Skeletal muscle cell (primary cell): ENCODE measurements around the gene SENP5.
A peak's percentile ranks its signal among the peaks of the same experiment; 100 is the strongest.
"Not testable (repeated sequence)": the region's sequence is repeated elsewhere in the genome, so short reads cannot be mapped to it uniquely, and the experiment has no call there.

Source experiments
- DNase-seq: peaks from one replicate; pipeline ENCODE4 v3.0.0-alpha.2; 2010; ENCODE audit warnings: low read depth
- H3K4me3 ChIP-seq: 2 replicates; pipeline ENCODE4 v1.5.1; 2011; ENCODE audit warnings: low read depth, mild to moderate bottlenecking, control low read depth, low read length, moderate library complexity

Gene SENP5

DNA sequence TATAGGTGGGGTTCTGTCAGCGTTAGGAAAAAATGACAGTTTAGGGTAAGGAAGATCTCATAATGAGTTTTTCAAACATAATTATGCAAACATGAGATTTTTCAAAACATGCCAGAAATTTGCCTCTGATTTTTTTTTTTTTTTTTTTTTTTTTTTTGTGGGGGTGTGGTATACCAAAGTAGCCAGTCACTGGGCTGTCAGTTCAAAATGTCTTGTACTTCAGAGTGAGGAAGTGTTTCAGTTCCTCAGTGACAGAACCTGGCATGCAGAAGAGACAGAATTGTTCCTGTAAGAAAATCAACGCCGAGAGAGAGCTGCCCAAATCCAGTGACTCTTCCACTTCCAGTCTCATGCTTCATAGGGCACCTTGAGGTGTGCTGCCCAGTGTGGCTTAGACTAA, 64.9 kb downstream of the SENP5 start:
- H3K4me3 ChIP-seq, result no peak overlapping the region

DNA sequence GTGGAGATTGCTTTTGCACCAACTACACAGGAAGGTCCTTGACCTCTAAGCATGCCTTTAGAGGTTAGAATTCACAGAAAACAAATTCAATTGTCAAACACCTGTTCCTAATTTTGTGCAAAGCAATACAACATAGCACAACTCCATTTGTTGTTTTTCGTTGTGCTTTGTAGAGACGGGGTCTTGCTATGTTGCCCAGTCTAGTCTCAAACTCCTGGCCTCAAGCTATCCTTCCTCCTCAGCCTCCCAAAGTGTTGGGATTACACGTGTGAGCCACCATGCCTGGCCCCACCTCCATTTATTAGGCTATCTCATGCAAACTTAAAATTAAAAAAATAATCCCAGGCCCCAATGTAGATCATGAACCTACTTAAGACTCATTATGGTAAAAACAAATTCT, 68.6 kb downstream of the SENP5 start:
- H3K4me3 ChIP-seq, result no peak overlapping the region
- DNase-seq, result no peak

More for the DNA sequence above, 64.9 kb downstream of the SENP5 start:
- DNase-seq, result no peak

DNA sequence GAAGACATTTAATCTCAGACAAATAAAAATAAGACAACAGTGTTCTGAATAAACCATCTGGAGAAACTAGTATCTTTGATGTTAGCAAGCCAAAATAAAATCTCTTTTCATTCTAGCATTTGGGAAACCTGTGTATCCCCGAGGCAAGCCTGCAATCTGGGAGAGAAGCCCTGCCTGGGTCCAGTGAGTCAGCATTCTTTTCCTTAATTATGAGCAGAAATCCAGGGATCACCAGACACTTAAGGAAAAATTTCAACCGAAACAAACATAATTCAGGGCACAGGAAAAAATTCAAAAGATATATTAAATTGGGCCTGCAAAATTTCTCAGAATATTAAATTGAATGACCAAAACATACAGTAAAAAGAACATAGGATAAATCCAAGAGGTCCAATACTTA, 70.4 kb downstream of the SENP5 start:
- DNase-seq, result no peak
- H3K4me3 ChIP-seq, result no peak overlapping the region

DNA sequence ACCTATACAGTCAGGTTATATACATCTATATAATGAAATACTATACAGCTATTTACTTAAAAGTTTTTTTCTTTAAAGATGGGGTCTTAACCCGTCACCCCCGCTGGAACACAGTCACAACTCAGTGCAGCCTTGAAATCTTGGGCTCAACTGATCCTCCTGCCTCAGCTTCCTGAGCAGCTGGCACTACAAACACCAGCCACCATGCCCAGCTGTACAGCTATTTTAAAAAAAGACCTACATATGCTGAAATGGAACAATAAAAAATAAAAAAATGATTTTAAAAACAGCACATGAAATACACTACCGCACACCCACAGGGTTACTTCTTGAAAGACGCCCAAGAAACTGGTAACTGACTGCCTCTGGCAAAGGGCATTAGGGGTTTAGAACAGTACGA, 70.9 kb downstream of the SENP5 start:
- DNase-seq, result no peak
- H3K4me3 ChIP-seq, result no peak overlapping the region

DNA sequence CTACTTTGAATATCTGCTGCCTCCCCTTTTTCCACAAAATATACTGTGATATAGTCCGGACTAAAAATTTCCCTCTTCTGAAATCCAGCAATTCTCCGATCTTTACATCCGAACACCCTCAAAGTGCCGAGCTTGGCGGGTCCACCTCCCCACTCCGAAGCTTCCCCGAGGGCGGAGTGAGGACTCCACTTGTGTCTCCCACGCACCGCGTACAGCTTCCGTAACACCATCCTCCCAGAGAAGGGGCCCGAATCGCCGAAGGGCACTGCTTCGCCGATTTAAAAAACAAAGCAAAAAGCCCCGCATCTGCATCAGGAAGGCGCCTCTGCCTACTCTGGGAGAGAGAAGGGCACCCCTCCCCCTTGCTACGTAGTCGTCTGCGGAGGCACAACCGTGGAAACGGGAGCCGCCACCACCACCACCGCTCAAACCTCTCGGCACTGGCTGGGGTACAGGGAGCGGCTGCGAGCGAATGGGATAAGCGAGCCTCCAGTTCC, 74.1 kb downstream of the SENP5 start:
- H3K4me3 ChIP-seq, result peak overlapping the region; percentile 88
- DNase-seq, result peak; percentile 17

DNA sequence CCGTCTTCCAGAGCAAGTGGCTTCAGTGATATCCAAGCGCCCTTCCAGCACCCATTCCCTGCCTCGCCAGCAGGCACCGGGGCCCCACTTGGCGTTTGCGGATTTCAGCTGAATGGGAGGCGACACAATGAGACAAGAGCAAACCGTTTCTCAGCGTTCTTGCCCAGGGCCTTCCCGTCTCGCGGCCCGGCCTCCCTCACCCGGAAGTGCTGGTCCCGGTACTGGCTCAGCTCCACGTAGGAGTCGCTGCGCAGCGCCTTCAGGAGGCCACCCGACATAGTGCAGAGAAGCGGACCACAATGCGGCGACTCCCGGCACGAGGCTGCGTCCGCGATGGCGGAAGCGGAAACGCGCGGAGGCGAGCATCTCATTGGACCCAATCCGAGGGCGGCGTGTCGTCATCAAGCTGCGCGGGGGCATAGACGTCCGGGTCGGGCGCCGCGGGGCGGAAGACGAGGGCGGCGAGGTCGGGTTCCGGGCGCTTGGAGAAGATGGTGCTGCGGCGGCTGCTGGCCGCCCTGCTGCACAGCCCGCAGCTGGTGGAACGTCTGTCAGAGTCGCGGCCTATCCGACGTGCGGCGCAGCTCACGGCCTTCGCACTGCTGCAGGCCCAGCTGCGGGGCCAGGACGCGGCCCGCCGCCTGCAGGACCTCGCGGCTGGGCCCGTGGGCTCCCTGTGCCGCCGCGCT, 74.7 kb downstream of the SENP5 start, which contains the start of gene NCBP2:
Gene NCBP2 (minus strand): TSS at position 303 of the 689 bp plus-strand sequence. CDS start 25 bp downstream, at position 278.
- peak within 1 kb of the TSS; percentile 88 for H3K4me3 ChIP-seq
- DNase-seq, result peak; percentile 95

DNA sequence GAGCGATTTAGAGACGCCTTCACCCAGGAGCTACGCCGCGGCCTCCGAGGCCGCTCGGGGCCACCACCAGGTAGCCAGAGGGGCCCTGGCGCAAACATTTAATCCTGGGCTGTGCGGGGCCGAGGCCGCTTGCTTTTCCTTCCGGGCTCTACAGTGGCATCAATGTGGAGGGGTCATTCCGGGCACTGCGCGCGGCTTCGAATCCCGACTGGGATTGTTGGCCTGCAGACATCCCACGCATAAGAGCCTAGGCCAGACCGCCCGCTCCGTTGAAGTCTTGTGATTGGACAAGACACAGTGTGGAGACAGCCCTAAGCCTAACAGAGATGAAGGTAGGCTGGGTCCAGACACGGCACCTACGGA, 75.2 kb downstream of the SENP5 start:
- peak overlapping the region; percentile 88 for H3K4me3 ChIP-seq
- peak; percentile 19 for DNase-seq

DNA sequence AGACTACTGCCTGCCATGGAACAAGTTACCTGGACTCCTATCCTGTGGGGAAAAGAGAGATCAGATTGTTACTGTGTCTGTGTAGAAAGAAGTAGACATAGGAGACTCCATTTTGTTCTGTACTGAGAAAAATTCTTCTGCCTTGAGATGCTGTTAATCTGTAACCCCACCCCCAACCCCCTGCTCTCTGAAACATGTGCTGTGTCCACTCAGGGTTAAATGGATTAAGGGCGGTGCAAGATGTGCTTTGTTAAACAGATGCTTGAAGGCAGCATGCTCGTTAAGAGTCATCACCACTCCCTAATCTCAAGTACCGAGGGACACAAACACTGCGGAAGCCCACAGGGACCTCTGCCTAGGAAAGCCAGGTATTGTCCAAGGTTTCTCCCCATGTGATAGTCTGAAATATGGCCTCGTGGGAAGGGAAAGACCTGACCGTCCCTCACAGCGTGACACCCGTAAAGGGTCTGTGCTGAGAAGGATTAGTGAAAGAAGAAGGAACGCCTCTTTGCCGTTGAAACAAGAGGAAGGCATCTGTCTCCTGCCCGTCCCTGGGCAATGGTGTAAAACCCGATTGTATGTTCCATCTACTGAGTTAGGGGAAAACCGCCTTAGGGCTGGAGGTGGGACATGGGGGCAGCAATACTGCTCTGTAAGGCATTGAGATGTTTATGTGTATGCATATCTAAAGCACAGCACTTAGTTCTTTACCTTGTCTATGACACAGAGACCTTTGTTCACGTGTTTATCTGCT, 76.5 kb downstream of the SENP5 start:
- DNase-seq, H3K4me3 ChIP-seq: not testable (repeated sequence)

DNA sequence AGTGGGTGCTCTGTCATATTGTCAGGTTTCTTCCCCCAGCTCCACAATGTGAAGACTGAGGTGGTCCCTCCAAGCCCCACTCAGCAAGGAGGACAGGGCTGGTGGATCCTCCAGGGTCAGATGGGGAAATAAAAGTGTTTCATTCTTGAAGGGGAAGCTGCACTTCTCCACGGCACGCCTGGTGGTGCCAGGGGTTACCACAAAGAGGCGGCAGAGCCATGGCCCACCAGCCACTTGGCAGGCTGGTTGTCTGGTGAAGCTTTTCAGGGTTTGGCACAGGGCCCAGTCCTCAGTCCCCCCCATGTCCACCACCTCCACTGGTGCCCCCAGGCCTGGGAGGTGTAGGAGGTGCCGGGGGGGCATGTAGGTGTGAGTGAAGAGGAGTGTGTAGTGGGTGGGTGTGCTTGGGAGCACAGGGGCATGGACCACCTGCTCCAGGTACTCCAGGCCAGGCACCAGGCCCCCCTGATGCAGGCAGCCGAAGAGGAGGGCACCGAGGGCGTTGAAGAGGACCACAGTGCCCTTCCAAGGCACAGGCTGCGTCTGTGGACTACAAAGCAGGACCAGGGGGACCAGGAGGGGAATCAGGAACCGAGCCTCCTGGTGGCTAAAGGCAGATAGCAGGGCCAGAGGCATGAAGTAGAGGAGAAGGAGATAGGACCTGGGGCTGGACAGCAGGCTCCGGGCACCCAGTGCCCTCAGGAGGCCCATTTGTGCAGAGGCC, 79.6 kb downstream of the SENP5 start:
- H3K4me3 ChIP-seq, result no peak overlapping the region

DNA sequence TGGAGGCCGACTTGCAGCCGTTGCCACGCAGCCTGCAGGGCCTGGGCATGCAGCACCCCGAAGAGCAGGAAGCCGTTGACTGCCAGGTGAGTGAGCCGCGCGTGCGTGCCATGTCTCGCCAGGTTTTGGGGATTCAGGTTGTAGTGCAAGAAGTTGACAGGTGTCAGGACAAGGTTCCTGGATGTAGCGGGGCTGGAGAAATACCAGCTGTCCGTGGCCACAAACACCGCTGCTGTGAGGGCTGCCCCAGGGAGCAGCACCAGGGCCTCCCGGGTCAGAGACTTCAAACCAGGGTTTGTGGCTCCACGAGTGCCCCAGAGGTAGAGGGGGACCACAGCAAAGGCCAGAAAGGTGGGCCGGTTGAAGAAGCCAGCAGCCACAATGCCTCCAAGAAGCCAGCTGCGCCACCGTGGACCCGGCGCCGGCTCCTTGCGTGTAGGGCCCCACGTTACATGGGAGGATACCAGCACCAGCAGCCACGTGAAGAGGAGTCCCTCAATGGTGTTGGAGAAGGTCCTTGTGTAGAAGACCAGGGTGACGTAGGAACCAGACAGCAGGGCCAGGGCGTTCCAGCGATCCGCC, 80.2 kb downstream of the SENP5 start:
- H3K4me3 ChIP-seq, result no peak overlapping the region
- DNase-seq, result no peak

More for the DNA sequence above, 79.6 kb downstream of the SENP5 start:
- DNase-seq, result no peak

DNA sequence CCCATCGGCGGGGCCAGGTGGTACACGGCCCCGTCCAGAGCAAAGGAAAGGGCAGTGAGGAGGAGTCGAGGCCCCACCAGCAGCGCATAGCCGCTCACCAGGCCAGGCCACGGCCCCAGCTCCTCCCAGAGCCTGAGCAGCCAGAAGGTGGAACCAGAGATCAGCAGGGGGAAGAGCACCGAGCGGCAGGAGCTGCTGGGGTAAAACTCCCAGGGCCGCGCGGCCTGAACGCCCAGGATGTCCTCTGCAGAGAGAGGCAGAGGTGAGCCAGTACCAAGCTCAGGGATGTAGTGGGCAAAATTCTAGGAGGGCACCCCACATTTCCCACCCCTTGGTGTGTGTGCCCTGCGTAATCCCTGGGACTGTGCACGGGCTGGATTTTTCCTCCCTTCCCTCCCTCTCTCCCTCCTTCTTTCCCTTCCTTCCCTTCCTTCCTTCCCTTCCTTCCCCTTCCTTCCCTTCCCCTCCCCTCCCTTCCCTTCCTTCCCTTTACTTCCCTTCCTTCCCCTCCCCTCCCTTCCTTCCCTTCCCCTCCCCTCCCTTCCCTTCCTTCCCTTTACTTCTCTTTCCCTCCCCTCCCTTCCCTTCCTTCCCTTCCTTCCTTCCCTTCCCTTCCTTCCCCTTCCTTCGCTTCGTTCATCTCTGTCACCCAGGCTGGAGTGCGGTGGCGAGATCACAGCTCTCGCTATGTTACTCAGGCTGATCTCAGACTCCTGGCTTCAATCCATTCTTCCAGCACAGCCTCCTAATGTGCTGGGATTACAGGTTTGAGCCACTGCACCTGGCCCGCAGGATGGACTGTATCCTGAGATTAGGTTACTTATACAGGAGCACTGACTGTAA, 80.9 kb downstream of the SENP5 start:
- H3K4me3 ChIP-seq, result no peak overlapping the region
- no peak for DNase-seq

DNA sequence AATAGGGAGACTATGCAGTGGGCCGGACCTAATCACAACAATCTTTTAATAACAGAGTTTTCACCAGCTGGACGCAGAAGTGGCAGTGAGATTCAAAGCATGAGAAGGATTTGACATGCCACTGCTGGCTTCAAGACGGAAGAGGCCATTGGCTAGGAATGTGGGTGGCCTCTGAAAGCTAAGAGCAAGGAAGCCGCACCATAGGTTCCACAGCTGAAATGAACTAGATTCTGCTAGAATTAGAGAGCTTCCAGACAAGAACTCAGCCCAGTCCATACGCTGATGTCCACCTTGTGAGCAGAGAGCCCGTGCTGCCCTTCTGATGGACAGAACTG, 81.5 kb downstream of the SENP5 start:
- DNase-seq, result no peak
- no peak overlapping the region for H3K4me3 ChIP-seq

DNA sequence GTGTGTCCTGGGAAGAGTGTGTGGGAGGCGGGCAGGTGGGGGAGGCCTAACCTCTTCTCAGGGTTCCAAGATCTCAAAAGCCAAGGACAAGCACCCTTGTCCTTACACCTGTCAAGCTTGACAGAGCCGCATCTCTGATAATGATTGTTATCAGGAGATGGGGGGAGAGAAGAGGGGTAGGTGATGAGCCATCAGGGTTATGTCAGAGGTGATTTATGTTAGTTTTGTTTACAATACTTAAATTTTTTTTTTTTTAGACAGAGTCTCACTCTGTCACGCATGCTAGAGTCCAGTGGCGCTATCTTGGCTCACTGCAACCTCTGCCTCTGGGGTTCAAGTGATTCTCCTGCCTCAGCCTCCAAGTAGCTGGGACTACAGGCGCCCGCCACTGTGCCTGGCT, 82.0 kb downstream of the SENP5 start:
- no peak overlapping the region for H3K4me3 ChIP-seq
- no peak for DNase-seq

DNA sequence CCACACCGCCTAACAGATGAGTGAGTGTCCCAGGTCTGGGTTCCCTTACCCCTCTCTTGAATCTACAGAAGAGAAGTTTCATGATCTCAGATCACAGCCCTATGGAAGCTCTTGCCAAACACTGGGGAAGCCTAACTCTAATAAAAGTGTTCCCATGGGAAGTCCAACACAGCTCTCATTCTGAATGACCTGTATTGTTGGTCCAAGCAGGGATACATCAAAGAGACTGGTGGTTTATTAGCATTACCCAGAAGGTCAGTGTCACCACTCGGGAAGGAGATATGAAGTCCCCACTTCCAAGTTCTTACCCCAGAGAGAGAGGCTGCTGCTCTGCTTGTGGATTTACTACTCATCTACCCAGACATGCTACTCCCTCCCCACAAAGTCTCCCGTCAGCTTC, 83.7 kb downstream of the SENP5 start:
- no peak for DNase-seq
- no peak overlapping the region for H3K4me3 ChIP-seq

DNA sequence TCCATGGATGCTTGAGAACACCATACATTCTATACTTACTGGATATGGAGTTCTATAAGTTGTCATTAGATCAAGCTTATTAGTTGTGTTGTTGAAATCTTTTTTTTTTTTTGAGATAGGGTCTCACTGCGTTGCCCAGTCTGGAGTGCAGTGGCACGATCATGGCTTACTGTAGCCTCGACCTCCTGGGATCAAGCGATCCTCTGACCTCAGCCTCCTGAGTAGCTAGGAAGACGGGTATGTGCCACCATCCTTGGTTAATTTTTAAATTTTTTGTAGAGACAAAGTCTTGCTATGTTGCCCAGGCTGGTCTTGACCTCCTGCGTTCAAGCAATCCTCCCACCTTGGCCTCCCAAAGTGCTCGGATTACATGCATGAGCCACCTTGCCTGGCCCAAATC, 87.1 kb downstream of the SENP5 start:
- no peak for DNase-seq
- no peak overlapping the region for H3K4me3 ChIP-seq

DNA sequence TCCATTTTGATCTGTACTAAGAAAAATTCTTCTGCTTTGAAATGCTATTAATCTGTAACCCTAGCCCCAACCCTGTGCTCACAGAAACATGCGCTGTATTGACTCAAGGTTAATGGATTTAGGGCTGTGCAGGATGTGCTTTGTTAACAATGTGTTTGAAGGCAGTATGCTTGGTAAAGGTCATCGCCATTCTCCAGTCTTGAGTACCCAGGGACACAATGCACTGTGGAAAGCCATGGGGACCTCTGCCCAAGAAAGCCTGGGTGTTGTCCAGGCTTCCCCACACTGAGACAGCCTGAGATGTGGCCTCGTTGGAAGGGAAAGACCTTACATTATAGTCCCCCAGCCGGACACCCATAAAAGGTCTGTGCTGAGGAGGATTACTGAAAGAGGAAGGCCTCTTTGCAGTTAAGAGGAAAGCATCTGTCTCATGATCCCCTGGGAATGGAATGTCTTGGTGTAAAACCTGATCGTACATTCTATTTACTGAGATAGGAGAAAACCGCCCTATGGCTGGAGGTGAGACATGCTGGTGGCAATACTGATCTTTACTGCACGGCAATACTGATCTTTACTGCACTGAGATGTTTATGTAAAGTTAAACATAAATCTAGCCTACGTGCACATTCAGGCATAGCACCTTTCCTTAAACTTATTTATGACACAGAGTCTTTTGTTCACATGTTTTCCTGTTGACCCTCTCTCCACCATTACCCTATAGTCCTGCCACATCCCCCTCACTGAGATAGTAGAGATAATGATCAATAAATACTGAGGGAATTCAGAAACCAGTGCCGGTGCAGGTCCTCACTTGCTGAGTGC, 94.6 kb downstream of the SENP5 start:
- DNase-seq, result no peak
- H3K4me3 ChIP-seq, result no peak overlapping the region

DNA sequence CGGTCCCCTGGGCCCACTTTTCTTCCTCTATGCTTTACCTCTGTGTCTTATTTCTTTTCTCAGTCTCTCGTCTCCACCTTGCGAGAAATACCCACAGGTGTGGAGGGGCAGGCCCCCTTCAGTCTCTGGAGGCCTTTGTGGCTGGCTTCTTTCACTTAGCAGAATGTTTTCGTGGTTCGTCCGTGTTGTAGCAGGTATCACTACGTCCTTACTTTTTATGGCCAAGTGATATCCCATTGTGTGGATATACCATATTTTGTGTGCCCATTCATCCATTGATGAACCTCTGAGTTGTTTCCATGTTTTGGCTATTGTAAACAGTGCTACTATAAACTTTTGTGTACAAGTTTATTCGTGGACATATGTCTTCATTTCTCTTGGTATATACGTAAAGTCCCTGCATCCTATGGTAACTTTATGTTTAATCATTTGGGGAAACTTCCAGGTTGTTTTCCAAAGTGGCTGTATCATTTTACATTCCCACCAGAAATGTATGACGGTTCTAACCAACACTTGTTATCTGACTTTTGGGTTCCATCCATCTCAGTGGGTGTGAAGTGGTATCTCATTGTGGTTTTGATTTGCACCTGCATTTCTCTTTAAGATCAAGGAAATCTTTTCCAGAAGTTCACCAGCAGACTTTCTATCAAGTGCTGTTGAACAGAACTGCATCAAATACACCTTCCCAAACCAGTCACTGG, 95.4 kb downstream of the SENP5 start:
- no peak for DNase-seq
- H3K4me3 ChIP-seq, result no peak overlapping the region

DNA sequence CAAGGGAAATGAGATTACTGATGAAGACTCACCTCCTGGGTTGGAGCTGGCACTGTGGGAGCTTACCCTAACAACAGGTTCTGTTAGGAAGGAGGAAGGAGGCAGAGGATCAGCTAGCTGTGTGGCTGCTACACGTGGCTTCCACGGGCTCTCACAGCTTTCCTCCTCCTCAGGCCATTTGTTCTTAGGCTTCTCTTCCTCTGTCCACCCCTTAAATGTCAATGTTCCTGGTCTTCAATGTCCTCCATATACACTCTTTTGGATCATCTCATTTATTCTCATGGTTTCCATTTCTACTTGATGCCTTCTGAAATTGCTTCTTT, 95.9 kb downstream of the SENP5 start:
- no peak for DNase-seq
- H3K4me3 ChIP-seq, result no peak overlapping the region
